Adrenal gland (tissue), 12 donors: ENCODE measurements around the gene FLVCR2. TPM values are rescaled to one million over a fixed set of nuclear protein-coding genes. Genes with fewer than 3 reads are reported as not detected.
A peak's percentile ranks its signal among the peaks of the same experiment; 100 is the strongest.

Experiments used
- DNase-seq, 7 donors: peaks; one replicate each; pipeline ENCODE4 v3.0.0-alpha.2; 2019 to 2020
- H3K27ac ChIP-seq, 5 donors: fragments of 200-600 bp; sonication (generic) in 4 of 5; 1 replicate in 3 of 5; 2 replicates in 2 of 5; pipeline versions ENCODE4 v1.5.1 to v1.8.0; 2016 to 2020; ENCODE audit warnings: mild to moderate bottlenecking in 1 of 5
- H3K27me3 ChIP-seq: fragments of 200-600 bp; 2 replicates; pipeline ENCODE4 v1.8.0; 2021
- H3K36me3 ChIP-seq, 2 donors: fragments of 200-600 bp; replicated peaks in 1 of 2; 1 replicate in 1 of 2; 2 replicates in 1 of 2; pipeline versions ENCODE4 v1.5.1 to v1.8.0; 2018 to 2022
- H3K4me1 ChIP-seq, 2 donors: fragments of 200-600 bp; replicated peaks in 1 of 2; 1 replicate in 1 of 2; 2 replicates in 1 of 2; pipeline versions ENCODE4 v1.5.1 to v1.8.0; 2018 to 2021
- H3K4me3 ChIP-seq, 4 donors: fragments of 200-600 bp; sonication (generic) in 3 of 4; one replicate each; pipeline ENCODE4 v1.5.1; 2016 to 2018
- H3K9me3 ChIP-seq, 3 donors: fragments of 200-600 bp; sonication (generic) in 1 of 3; replicated peaks in 1 of 3; 1 replicate in 2 of 3; 2 replicates in 1 of 3; pipeline versions ENCODE4 v1.5.1 to v1.8.0; 2016 to 2021
- POLR2A ChIP-seq, 2 donors: fragments of 450-650 bp; IDR thresholded peaks; one replicate each; pipeline ENCODE4 v1.6.1; 2017; ENCODE audit warnings: antibody characterized with exemption in 2 of 2, mild to moderate bottlenecking in 2 of 2, moderate library complexity in 1 of 2
- WGBS, 4 donors: extraction: QIAGEN DNeasy Blood & Tissue Kit in 2 of 4; methylation state at CpG; one replicate each; pipeline versions ENCODE4 v1.1.5 to v1.1.7; 2013 to 2017; 5-methylcytosine and 5-hydroxymethylcytosine counted together
- intact Hi-C, 2 donors: fragments of 100-400 bp; cut with DNase I; formaldehyde crosslinking; loops; one replicate each; pipeline versions ENCODE4 v1.14.1 to v1.15.0; 2022 to 2023
- polyA plus RNA-seq, 3 donors: library from polyadenylated mRNA; stranded (reverse); fragments of 200-250 nt in 2 of 3; fragments of 350-450 nt in 1 of 3; fragmentation: Illumina TruSeq in 1 of 3; extraction: RNeasy Lipid Tissue Mini Kit (QIAGEN cat#74804) in 1 of 3; gene quantifications; one replicate each; pipeline ENCODE4 v1.2.3, GENCODE V29; 2013 to 2014
- total RNA-seq, 9 donors: library from RNA; depleted of rRNA in 4 of 9; stranded (reverse); fragments of >200 nt in 4 of 9; fragments of 120-200 nt in 1 of 9; fragmentation: NEBNext Ultra II Directional in 1 of 9; extraction: Animal tissue kit (Norgen Biotek cat#: 25700) in 1 of 9; gene quantifications; one replicate each; pipeline versions ENCODE4 v1.1.0 to v1.2.4, GENCODE V29; 2013 to 2023
- TF ChIP-seq, protein P1 (sequence below), 6 experiments: fragments of 450-650 bp in 4 of 6; fragments of 200-600 bp in 2 of 6; sonication (generic) in 1 of 6; IDR thresholded peaks; 1 replicate in 5 of 6; 2 replicates in 1 of 6; pipeline versions ENCODE4 v1.5.1 to v1.8.0; 2016 to 2021; ENCODE audit warnings: antibody characterized with exemption in 6 of 6, mild to moderate bottlenecking in 2 of 6, moderate library complexity in 1 of 6
- donor health status: healthy with polysubstance abuse.
- donor health status: Bipolar disorder and iron deficiency.
- donor health status: DM: yes; HTN: yes; CAD: no.
- donor health status: DM: no; HTN: no; CAD: no.
- donor health status: DM: no; HTN: no; CAD: no.
- donor health status: DM: yes; HTN: yes; CAD: no.

The FLVCR2 gene
- total and polyA plus RNA-seq, 12 donors = 8.8 to 428 (median 25.4) TPM

DNA sequence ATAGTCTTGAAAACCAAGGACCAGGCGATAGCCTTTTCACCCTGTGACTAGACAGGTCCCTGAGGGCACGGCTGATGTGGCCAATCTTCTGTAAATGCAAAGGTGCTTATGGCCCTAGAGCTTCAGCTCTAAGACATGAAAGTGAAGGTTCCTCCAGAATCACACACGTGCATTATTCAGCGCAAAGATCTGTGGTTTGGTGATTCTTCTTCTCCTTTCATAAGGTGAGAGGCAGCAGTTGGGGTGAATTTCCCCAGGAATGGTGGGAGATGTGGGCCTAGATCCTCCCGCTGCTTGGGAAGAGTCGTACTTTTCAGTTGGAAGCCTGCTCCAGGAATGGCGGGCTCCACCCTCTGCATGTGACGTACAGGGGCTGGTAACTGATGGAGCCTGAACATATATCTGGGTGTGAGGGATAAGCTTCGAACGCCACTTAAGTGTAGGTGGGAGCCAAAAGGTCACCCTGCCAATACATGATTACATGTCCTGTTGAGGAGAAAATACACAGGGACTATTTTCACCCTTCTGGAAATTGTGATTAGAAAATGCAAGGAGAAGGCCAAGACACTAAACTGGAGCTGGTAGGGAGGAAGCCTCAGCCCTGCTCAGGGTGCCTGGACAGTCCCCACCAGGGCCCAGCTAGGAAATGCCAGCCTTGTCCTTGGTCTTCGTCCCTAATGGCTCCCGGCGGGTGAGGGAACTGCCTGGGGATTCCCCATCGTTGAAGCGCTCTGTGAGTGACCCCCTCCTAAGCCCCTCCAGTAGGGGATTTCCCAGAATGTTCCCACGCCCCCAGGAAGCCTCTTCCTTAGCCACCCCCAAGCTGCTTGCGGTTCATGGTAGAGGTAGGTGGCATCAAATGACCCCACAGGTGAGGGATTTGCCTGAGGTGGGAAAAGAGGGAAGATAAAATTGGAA lies 38.6 kb upstream of the FLVCR2 start:
- intact Hi-C loops = no loop called here
- no peak for TF ChIP-seq POLR2A (IDR thresholded peaks at IDR 0.05)
- TF ChIP-seq, protein P1, sequence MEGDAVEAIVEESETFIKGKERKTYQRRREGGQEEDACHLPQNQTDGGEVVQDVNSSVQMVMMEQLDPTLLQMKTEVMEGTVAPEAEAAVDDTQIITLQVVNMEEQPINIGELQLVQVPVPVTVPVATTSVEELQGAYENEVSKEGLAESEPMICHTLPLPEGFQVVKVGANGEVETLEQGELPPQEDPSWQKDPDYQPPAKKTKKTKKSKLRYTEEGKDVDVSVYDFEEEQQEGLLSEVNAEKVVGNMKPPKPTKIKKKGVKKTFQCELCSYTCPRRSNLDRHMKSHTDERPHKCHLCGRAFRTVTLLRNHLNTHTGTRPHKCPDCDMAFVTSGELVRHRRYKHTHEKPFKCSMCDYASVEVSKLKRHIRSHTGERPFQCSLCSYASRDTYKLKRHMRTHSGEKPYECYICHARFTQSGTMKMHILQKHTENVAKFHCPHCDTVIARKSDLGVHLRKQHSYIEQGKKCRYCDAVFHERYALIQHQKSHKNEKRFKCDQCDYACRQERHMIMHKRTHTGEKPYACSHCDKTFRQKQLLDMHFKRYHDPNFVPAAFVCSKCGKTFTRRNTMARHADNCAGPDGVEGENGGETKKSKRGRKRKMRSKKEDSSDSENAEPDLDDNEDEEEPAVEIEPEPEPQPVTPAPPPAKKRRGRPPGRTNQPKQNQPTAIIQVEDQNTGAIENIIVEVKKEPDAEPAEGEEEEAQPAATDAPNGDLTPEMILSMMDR (IDR thresholded peaks at IDR 0.05) = no peak

DNA sequence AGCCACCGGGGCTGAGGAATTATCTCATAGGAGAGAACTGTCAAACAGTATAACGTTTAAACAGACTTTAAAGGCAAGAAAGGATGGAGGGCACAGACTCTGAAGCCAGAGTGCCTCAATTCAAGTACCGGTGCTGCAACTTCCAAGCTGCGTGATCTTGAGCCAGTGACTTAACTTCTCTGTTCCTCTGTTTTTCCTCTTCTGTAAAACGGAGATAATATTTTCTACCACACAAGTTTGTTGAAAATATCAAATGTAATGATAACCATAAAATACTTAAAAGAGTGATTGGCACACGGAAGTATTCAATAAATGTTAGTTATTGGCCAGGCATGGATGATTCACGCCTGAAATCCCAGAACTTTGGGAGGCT lies 38.0 kb upstream of the FLVCR2 start:
- H3K27me3 ChIP-seq = no peaks in the 10 kb centered on the region
- peaks cover 16 to 30% of the 10 kb centered on the region in 2 donors for H3K4me1 ChIP-seq
- no peaks in the 10 kb centered on the region for H3K36me3 ChIP-seq
- 86 to 91% (median 88%) methylated on average over 7 of the region's 7 CpGs for WGBS, 4 donors
- TF ChIP-seq, protein P1 (IDR thresholded peaks at IDR 0.05) = no peak
- no peak for TF ChIP-seq POLR2A (IDR thresholded peaks at IDR 0.05)
- H3K4me3 ChIP-seq = no peak overlapping the region
- H3K27ac ChIP-seq = no peak overlapping the region
- no peaks in the 10 kb centered on the region for H3K9me3 ChIP-seq
- intact Hi-C loops = no loop called here
- no peak for DNase-seq

More for the DNA sequence above, 38.6 kb upstream of the FLVCR2 start:
- WGBS, 4 donors = 81 to 87% (median 83%) methylated on average over 14 to 17 of the region's 17 CpGs
- Histone ChIP-seq H3K4me1 (peaks cover 19 to 32% of the 10 kb centered on the region in 2 donors), H3K4me3 (no peak overlapping the region), H3K36me3 (no peaks in the 10 kb centered on the region), H3K27me3 (no peaks in the 10 kb centered on the region), H3K9me3 (no peaks in the 10 kb centered on the region), H3K27ac (no peak overlapping the region)
- no peak for DNase-seq

DNA sequence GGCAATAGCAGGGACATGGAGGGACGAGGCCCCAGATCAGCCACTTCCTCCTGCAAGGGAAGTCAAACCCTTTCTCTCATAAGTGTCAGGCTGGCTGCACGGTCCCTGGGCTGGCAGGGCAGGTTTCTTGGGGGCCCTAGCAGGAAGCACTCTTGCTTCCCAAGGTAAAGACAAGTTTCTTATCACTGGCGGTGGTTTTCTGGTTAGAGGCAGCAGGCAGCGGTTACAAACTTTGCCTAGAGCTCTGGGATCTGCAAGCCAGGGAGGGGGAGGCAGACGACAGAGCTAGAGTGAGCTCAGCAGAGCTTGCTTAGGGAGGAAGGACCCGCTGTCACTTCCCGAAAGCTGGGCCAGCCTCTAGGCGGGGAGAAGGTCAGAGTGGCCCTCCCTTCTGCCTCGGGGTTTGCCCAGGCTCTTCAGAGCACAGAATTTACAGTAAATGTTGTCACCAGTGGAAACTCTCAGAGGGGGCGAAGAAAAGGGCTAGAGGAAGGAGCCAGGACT lies 35.8 kb upstream of the FLVCR2 start:
- DNase-seq = peak; percentile 50 to 94 (median 90)
- TF ChIP-seq, protein P1 (IDR thresholded peaks at IDR 0.05) = no peak
- TF ChIP-seq POLR2A (IDR thresholded peaks at IDR 0.05) = peak in 1 of 2 donors; percentile 21
- Histone ChIP-seq H3K27me3 (no peaks in the 10 kb centered on the region), H3K4me1 (peaks cover 10 to 16% of the 10 kb centered on the region in 2 donors), H3K27ac (peak overlapping the region; percentile 25 to 86 (median 60)), H3K36me3 (no peaks in the 10 kb centered on the region), H3K4me3 (no peak overlapping the region), H3K9me3 (no peaks in the 10 kb centered on the region)
- intact Hi-C loops = no loop called here
- WGBS, 4 donors = 8 to 40% (median 23%) methylated on average over 1 to 10 of the region's 10 CpGs

DNA sequence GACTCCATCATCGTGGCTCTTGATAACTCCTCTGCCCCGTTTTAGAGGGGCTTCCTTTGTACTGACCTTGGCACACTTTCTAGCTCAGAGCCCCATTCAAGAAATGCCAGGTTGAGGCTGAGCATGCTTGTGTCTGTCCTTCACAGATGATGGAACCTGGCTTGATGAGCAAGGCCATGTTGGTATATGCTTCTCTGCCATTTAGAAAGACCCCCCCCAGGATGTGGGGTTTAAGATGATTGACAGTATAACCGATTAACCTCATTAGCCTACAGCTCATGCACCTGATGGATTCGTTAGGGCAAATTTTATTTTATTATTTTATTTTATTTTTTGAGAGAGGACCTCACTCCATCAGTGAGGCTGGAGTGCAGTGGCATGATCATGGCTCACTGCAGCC lies 35.2 kb upstream of the FLVCR2 start:
- no peaks in the 10 kb centered on the region for H3K27me3 ChIP-seq
- H3K4me1 ChIP-seq = peaks cover 10 to 16% of the 10 kb centered on the region in 2 donors
- H3K9me3 ChIP-seq = no peaks in the 10 kb centered on the region
- no peak overlapping the region for H3K4me3 ChIP-seq
- intact Hi-C loops = no loop called here
- no peaks in the 10 kb centered on the region for H3K36me3 ChIP-seq
- peak overlapping the region in 4 of 5 donors; percentile 25 to 86 (median 66) for H3K27ac ChIP-seq
- no peak for DNase-seq
- 40 to 51% (median 48%) methylated on average over 4 of the region's 4 CpGs for WGBS, 4 donors
- no peak for TF ChIP-seq POLR2A (IDR thresholded peaks at IDR 0.05)
- TF ChIP-seq, protein P1 (IDR thresholded peaks at IDR 0.05) = no peak
